Body of pancreas (tissue), 4 donors: Measurements from ENCODE around the gene SORCS2. TPM values are rescaled to one million over a fixed set of nuclear protein-coding genes. Genes with fewer than 3 reads are reported as not detected.

Experiments used
- ATAC-seq: fragments of 150-250 bp; one replicate; pipeline ENCODE4 v1.9.1; 2016
- DNase-seq, 4 donors: peaks; one replicate each; pipeline ENCODE4 v3.0.0-alpha.2; 2019
- H3K27ac ChIP-seq, 4 donors: fragments of 200-600 bp; sonication (generic); 1 replicate in 3 of 4; 2 replicates in 1 of 4; pipeline versions ENCODE4 v1.5.1 to v1.6.1; 2016 to 2019; ENCODE audit warnings: mild to moderate bottlenecking in 1 of 4, mixed read lengths in 1 of 4, moderate library complexity in 1 of 4
- H3K27me3 ChIP-seq, 2 donors: fragments of 200-600 bp; sonication (generic); one replicate each; pipeline ENCODE4 v1.6.0; 2016; ENCODE audit warnings: mild to moderate bottlenecking in 1 of 2
- H3K36me3 ChIP-seq, 2 donors: fragments of 200-600 bp; sonication (generic); replicated peaks in 1 of 2; 2 replicates each; pipeline ENCODE4 v1.5.1; 2016; ENCODE audit warnings: low read depth in 2 of 2; ENCODE audit not compliant: insufficient read depth in 1 of 2
- H3K4me1 ChIP-seq: fragments of 200-600 bp; sonication (generic); one replicate; pipeline ENCODE4 v1.6.0; 2016
- H3K4me3 ChIP-seq, 2 donors: fragments of 200-600 bp; sonication (generic); 1 replicate in 1 of 2; 2 replicates in 1 of 2; pipeline ENCODE4 v1.5.1; 2016 to 2019
- H3K9me3 ChIP-seq, 3 donors: fragments of 200-600 bp; sonication (generic); 1 replicate in 2 of 3; 2 replicates in 1 of 3; pipeline ENCODE4 v1.5.1; 2016
- CTCF ChIP-seq, 7 experiments: fragments of 450-650 bp in 4 of 7; fragments of 200-600 bp in 3 of 7; sonication (generic) in 3 of 7; IDR thresholded peaks; one replicate each; pipeline ENCODE4 v1.5.1; 2016 to 2019; ENCODE audit warnings: antibody characterized with exemption in 7 of 7
- POLR2A ChIP-seq, 3 donors: fragments of 450-650 bp; IDR thresholded peaks; one replicate each; pipeline ENCODE4 v1.6.1; 2016; ENCODE audit warnings: antibody characterized with exemption in 3 of 3, mild to moderate bottlenecking in 2 of 3
- WGBS, 2 donors: methylation state at CpG; one replicate each; pipeline ENCODE4 v1.1.5; 2017; 5-methylcytosine and 5-hydroxymethylcytosine counted together
- intact Hi-C: fragments of 100-400 bp; cut with DNase I; formaldehyde crosslinking; loops from one replicate; pipeline ENCODE4 v1.15.1; 2023
- total RNA-seq, 2 donors: library from RNA; depleted of rRNA; stranded (reverse); fragments of >200 nt; gene quantifications; one replicate each; pipeline ENCODE4 v1.1.0, GENCODE V29; 2016

Gene SORCS2
- total RNA-seq, 2 donors from 2014 or later: 0.26 to 0.33 TPM

DNA sequence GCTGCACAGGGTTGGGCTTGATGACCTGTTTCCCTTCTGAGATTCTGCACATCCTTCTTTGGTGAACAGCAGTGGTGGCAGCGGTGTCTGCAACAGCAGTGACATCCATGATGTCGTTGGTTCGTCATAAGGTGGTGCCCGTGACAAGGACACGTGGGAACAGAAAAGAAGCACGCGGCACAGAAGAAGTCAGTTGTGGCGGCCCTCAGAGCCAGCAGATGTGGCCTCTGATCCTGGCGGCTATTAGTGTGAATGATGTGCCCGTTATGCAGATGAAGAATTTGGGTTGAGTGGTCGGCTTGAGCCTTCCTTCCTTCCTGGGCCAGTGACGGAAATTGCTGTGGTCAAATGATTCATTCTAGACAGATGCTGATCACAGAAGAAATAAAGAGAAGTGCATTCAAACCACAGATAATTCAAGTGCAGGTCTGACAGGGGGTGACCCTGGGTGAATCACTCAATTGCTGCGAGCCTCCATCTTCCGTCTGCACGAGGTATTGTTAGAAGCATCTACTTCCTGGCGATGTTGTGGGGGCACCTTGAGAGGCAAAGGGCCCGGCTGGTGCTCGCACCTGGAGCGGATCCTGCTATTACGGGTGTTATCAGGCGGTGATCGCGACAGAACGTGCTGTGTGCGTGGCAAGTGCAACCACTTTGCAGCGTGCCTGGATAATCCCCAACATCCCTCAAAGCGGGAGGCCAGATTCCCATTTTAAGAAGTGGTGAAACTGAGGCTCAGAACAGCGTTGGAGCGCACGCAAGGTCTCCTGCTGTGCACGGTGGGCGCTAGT is 457.6 kb downstream of the SORCS2 start:
- peak in 1 of 4 donors; percentile 65 for DNase-seq
- Histone ChIP-seq H3K27ac (peak overlapping the region in 1 of 4 donors; percentile 62), H3K27me3 (no peaks in the 10 kb centered on the region), H3K36me3 (no peaks in the 10 kb centered on the region), H3K4me3 (no peak overlapping the region), H3K9me3 (no peaks in the 10 kb centered on the region), H3K4me1 (no peaks in the 10 kb centered on the region)
- intact Hi-C loops: no loop called here
- TF ChIP-seq CTCF (IDR thresholded peaks at IDR 0.05): no peak
- peak in 1 of 3 donors; percentile 17 for TF ChIP-seq POLR2A (IDR thresholded peaks at IDR 0.05)
- no peak for ATAC-seq
- 62 to 68% methylated on average over 29 to 32 of the region's 32 CpGs for WGBS, 2 donors

DNA sequence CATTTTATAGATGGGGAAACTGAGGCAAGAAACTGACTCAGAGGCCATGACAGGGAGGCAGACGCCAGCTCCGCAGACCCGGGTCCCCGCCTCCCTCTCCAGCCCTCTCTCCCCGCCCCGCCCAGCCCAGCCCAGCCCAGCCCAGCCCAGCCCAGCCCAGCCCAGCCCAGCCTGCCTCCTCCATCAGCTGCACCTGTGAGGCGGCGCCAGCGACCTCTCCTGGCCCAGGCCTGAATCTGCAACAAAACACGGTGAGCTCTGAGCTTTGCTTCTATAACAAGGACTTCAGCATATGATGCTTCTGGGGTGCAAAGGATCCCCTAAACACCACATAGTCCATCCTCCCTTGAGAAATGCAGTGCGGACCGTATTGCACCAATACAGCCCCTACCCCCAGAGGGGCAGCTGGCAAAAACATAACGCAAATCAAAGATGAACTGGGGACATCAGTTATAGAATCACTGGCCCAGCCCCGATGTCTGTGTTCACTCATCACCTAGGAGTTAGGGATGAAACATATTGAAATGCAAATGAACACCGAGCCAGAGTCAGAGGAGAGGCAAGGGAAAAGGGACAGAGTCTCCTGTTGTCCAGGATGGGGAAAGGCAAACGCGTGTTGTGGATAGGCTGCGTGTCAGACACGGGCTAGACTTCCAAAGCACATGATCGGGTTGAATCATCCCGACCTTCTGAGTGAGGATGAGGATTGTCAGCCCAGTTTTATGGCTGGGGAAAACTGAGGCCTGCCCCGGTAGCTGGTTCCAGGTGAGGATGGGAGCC is 458.5 kb downstream of the SORCS2 start:
- Histone ChIP-seq H3K36me3 (no peaks in the 10 kb centered on the region), H3K27ac (peak overlapping the region in 1 of 4 donors; percentile 62), H3K4me3 (no peak overlapping the region), H3K9me3 (no peaks in the 10 kb centered on the region), H3K27me3 (no peaks in the 10 kb centered on the region), H3K4me1 (no peaks in the 10 kb centered on the region)
- ATAC-seq (no peak), DNase-seq (no peak)
- TF ChIP-seq POLR2A (IDR thresholded peaks at IDR 0.05) (no peak), CTCF (IDR thresholded peaks at IDR 0.05) (no peak)
- intact Hi-C loops: no loop called here
- 51 to 55% methylated on average over 16 to 18 of the region's 22 CpGs for WGBS, 2 donors

DNA sequence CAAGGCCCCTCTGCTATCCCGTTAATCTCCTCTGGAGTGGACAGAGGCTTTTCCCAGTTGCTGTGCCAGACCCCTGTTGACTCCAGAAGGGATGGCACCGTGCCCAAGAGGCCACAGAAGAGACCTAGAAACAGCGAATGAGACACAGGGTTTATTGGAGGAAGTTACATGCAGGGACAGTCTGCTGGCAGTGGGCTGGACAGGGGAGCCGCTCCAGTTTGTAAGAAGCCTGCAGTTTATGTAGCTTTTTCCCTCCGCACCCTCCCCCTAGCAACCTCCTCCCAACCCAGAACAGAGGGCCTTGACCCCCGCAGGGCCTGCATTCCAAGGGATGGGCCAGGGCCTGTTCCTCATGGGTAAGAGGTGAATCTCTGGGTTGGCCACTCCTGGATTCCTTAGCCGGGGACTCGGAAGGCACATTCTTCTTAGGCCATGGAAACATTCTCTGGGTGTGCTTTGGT is 459.2 kb downstream of the SORCS2 start:
- WGBS, 2 donors: 50 to 54% methylated on average over 6 to 8 of the region's 8 CpGs
- H3K9me3 ChIP-seq: no peaks in the 10 kb centered on the region
- H3K27me3 ChIP-seq: no peaks in the 10 kb centered on the region
- H3K4me1 ChIP-seq: no peaks in the 10 kb centered on the region
- ATAC-seq: no peak
- intact Hi-C loops: no loop called here
- TF ChIP-seq POLR2A (IDR thresholded peaks at IDR 0.05): no peak
- TF ChIP-seq CTCF (IDR thresholded peaks at IDR 0.05): no peak
- no peaks in the 10 kb centered on the region for H3K36me3 ChIP-seq
- no peak overlapping the region for H3K4me3 ChIP-seq
- H3K27ac ChIP-seq: no peak overlapping the region
- DNase-seq: peak in 3 of 4 donors; percentile 30 to 56 (median 37)

GRCh38 chr4:7652006-7652405 is 459.7 kb downstream of the SORCS2 start:
- no peak for TF ChIP-seq CTCF (IDR thresholded peaks at IDR 0.05)
- intact Hi-C loops: no loop called here
- no peak overlapping the region for H3K27ac ChIP-seq
- ATAC-seq: no peak
- no peaks in the 10 kb centered on the region for H3K36me3 ChIP-seq
- no peaks in the 10 kb centered on the region for H3K9me3 ChIP-seq
- no peak for DNase-seq
- no peaks in the 10 kb centered on the region for H3K27me3 ChIP-seq
- WGBS, 2 donors: 65 to 77% methylated on average over 5 to 8 of the region's 8 CpGs
- no peak overlapping the region for H3K4me3 ChIP-seq
- H3K4me1 ChIP-seq: no peaks in the 10 kb centered on the region
